Activated CD4-positive, alpha-beta T cell treated with anti-CD3 and anti-CD28 coated beads, Interleukin-2, amount 50 U/mL, for 24 hours (primary cell): Measurements from ENCODE around the gene PHB1.

Source experiments
- DNase-seq, 2 donors: peaks; one replicate each; pipeline ENCODE4 v3.0.0-alpha.2; 2020; ENCODE audit warnings: low read depth in 1 of 2, low spot score in 1 of 2

PHB1 gene

DNA sequence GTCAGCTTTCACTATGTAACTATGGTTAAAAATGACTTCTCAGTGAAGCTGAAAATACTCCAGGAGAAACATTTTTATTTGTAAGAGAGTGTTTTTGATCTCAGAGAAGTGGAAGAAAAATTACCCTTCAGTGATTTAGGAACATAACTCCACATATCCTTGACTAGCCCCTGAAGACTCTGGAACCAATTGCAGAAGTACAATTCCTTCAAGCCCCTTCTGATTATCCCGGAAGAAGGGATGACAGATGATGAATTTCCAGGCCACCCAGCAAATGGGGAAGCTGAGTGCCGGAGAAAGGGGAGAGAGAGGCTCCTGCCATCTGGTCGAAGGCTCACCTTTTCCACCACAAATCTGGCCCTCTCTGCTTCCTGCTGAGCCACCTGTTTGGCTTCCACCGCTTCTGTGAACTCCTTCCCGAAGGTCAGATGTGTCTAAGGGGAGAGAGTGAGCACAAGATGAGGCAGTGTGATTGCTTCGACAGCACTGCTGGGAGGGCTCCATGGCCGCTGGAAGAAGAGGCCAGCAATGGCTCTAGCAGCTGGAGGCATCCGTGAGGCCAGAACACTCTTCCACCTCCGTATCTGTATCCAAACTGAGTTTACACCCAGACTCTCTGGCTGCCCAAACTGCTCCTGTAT is 8.1 kb downstream of the PHB1 start:
- no peak for DNase-seq

DNA sequence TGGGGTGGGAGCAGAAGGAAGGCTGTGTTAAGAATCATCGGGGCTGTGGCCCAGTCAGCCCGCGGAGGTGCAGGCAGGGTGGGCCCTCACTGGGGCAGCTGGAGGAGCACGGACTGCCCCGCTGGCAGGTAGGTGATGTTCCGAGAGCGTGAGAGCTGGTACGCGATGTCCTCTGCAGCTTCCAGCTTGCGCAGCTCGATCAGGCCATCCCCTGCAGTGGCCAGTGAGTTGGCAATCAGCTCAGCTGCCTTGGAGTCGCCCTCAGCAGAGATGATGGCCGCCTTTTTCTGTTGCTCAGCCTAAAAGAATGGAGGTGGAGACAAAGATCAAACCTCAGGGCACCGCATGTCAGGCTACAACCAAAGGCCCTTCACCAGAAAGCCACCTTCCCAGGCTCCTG is 9.8 kb downstream of the PHB1 start:
- DNase-seq = no peak

DNA sequence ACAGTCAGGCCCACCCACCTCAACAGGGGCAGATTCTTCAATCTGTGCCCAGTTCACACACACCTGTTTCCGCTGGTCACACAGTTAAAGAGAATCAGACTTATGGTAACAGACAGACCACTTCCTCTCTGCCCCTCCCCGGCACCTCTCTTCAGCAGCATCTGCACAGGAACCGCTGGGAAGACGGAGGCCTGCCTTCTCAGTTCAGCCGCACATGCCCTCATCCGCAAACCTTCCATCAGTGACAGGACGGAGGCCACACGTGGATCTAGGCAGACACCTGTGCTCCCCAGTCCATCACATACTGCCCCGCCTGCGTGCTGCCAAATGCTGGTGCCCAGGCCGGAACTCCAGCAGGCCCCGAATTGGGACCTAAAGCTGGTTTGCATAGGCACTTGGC is 10.3 kb downstream of the PHB1 start:
- DNase-seq = no peak

DNA sequence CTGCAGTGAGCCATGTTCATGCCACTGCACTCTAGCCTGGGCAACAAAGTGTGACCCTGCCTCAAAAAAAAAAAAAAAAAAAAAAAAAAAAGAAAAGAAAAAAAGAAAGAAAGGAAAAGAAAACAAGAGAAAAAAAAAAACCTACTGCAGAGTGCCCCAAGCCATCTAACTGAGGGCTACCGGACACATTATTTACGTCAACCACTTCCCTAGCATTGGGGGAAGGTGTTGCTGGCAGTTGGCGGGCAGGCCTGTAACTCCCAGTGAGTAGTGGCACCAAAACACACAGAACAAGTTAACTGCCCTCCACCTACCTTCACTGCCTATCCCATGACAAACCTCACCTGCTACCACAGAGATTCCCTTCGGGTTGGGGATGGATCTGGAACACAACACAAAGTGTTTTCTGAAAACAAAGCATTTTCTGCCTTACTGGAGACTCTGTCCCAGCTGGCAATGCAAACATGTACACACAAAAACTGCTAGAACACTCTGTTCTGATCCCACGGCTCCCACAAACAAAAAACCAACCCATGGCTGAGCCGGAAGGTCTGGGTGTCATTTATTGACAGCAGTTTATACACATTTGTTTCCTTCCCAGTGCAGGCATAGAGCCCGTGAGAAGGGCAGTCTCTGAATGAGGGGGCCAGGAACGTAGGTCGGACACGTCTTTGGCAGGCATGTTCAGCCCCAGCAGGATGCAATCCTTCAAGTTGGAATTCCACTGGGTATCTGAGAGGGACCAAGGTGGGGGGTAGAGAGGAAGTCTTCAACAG is 11.0 kb downstream of the PHB1 start:
- no peak for DNase-seq

DNA sequence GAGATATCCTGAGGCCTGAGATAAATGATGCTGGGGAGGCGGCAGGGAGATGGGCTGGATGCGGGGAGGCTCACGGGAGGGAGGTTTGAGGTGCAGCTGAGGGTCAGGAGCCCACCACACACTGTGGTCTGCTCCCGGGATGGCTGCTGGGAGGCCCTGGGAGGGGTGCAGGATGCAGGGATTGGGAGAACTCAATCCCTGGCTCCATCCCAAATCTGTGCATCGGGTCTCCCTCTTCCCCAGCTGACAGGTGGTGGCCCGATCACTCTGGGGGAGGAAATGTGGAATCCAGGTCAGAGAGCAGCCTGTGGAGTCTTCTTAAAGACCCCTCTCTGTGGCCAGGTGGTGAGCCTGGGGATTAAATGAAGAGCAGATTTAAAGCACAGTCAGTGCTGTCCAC is 12.0 kb downstream of the PHB1 start:
- no peak for DNase-seq

DNA sequence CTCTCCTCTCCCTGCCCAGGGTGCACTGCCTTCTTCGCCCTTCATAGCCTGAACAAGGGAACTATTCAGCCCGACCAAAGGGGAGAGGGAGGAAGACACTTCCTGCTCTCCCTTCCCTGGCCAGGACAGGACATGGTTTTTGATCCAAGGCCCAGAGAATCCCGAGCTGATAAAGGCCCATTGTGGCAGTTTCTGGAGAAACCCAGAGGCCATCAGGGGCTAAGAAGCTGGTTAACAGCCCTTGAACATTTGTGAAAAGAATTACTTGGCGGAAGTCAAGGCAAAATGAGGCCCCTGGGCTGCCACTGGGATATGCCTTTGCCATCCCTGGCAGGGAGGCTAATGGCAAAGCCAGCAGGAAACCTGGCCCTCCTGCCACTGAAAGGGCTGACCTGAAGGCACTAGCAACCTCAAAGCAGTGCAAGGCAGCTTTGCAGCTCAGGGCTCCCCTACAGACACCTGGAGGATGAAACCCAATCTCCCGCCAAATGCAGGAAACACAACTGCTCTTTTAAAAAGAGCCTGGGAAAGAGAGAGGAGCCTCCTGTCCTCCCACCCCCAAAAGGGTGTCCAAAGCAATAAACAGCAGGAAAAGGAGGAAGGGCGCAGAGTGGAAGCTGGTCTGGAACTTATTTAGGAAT is 12.6 kb downstream of the PHB1 start:
- no peak for DNase-seq

GRCh38 chr17:49399995-49400394 is 14.7 kb downstream of the PHB1 start:
- DNase-seq = no peak

GRCh38 chr17:49397586-49397985 is 17.1 kb downstream of the PHB1 start:
- DNase-seq = no peak

- no peak for DNase-seq
These were observed 21.0 kb downstream of the PHB1 start for GRCh38 chr17:49393491-49394255.

- no peak for DNase-seq
These were observed 23.9 kb downstream of the PHB1 start for GRCh38 chr17:49390548-49391324.

GRCh38 chr17:49389514-49390347 is 25.0 kb downstream of the PHB1 start:
- DNase-seq = peak in 1 of 2 donors; percentile 11

DNA sequence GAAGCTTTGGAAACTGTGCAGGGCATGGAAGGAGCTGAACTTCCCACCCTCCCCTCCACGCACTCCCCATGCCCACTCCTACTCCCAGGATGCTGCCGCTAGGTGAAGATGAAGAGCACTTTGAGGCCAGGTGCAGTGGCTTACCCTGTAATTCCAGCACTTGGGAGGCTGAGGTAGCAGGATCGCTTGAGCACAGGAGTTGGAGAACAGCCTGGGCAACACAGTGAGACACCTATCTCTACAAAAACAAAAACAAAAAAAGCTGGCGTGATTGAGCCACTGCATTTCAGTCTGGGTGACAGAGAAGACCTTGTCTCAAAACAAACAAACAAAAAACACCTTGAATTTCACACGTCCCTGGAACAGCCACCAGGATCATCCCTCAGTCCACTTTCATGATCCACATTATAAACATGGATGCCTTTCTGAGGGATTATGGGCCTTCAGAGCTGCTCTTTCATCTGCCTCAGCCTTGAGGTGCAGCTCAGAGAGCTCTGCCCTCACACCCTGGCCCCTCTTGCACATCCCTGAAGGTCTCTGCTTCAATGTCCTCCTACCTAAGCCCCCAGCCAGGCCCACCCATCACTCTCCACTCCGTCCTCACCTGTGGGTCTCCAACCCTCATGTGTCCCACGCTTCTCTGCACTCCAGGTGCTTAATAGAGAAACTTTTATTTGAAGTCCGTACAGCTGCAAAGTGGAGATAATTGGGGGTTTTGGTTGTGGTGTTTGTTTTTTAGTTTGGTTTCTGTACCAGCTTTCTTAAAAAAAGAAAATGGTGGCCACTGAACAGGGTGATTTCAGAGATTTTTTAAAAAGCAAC is 25.8 kb downstream of the PHB1 start:
- DNase-seq = no peak

DNA sequence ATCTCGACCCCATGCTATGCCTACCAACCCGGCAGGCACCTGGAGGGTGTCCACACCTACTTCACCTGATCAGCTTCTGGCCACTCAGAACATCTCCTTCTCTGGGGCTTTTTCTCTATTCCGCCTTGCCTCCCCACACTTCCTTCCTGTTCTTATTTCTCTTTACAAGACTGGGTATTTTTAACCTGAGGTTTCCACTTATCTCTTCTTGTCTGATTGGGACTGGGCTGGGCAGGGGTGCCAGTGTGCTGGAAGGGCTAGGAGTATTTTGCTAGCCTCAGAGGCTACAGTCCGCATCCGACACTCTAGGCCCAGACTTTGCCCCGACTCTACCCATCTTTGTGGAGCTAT is 26.4 kb downstream of the PHB1 start:
- no peak for DNase-seq

DNA sequence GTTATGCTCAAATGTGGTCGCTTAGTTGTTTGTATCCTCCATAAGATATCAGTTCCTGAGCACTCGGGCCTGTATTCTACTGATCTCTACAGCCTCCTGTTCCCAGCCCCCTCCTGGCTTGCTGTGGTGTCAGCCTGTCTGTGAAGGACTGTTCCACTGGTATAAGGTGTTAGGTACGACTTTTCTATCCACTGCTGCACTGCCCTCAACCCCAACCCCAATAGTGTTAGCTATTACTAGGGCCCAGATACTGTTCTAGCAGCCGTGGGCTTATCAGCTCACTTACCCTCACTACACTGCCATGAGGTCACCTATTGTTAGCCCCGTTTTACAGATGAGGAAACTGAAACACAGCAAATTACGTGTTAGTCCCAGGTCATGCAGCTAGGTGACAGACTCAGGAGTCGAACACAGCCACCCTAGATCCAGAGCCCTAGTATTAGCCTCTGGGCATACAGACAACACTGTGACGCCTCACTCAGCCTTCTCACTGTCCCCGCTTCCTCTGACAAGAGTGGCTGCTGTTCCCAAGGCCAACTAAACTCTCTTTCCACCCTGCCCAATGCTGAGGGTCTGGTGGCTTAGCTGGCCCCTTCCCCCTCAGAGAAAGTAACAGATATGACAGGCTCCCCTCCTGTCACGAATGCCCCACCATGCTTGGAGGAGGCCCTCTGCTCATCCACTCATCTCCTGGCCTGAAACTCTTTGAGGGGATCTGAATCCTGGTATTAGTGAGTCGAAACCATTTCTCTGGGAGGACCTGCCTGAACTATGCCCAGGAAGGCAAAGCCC is 27.0 kb downstream of the PHB1 start:
- no peak for DNase-seq

DNA sequence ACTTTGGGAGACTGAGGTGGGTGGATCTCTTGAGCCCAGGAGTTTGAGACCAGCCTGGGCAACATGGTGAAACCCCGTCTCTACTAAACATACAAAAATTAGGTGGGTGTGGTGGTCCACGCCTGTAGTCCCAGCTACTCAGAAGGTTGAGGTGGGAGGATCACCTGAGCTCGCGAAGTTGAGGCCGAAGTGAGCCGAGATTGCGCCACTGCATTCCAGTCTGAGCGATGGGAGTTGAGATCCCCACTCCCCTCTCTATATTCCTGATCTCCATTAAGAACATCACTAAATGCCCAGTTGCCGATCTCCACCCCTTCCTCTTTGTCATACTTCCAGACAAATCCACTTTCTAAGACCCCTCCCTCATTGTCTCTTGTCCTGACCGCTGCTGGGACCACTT is 28.3 kb downstream of the PHB1 start:
- no peak for DNase-seq

GRCh38 chr17:49384951-49385350 is 29.7 kb downstream of the PHB1 start:
- DNase-seq = no peak

DNA sequence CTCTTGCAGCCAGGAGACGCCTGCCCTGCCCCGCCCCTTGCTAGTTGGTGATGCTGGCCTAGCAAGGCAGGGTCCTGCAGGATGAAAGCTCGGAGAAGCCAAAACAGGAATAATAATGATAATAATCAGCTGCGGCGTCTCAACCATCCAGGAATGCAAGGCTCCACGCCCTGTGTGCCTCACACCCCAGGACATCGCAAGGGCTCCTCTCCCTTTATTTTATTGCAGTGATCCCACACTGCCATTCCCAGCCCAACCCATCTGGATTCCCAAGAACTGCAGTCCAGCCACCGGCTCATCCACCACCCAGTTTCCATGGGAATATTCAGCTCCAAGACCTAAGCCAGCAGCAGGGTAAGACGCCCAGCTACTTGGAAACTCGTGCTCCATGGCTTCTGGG is 31.6 kb downstream of the PHB1 start:
- DNase-seq = no peak

DNA sequence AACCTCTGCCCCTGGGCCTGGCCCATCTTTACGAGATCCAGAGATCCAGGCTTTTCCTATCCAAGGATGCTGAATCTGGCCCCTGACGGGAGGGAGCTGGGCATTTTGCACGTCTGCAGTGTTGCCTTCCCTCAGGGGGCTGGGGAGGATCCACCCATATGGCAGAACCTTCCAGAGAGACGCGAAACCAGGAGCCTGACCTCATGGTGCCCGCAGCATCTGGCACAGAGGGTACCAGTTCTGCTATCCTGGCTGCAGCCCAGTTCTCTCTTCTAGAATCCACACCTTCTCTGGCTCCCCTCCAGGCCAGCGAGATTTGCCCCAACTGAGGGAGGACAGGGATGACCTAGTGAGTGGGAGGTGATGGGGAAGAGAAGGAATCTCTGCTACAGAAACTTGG is 32.1 kb downstream of the PHB1 start:
- DNase-seq = no peak

DNA sequence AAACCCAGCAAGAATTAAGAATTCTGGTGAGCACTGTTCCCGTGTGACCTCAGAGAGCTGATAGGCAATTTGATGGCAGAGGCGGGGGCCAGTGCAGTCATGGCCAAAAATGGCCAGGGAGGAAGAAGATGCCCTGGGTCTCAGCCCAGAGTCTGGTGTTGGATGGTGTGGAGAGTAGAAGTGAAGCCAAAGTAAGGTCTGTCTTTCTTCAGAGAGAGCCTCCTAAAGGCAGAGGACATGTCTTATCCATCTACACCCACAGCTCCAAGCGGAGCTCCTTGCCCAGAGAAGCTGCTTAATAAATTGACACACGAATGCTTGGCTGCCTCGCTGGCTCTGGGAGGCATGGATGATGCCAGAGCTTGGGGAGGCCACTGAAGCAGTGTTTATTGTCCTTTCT is 32.9 kb downstream of the PHB1 start:
- no peak for DNase-seq
